Right ventricle myocardium superior (tissue), 1 donor: ENCODE results near the gene OSGIN1. TPM values are rescaled to one million over a fixed set of nuclear protein-coding genes. Genes with fewer than 3 reads are reported as not detected.

ENCODE experiments used
- ATAC-seq: fragments of 200-7000 bp; cut with Tn5 transposase; one replicate; pipeline ENCODE4 v1.9.1; 2020; ENCODE audit warnings: mild to moderate bottlenecking; ENCODE audit not compliant: poor library complexity
- DNase-seq: peaks from one replicate; pipeline ENCODE4 v3.0.0-alpha.2; 2020
- intact Hi-C: fragments of 100-400 bp; cut with DNase I; formaldehyde crosslinking; loops from one replicate; pipeline ENCODE4 v1.11.2; 2022
- total RNA-seq: library from RNA; stranded (reverse); fragmentation: NEBNext Ultra II Directional; extraction: Animal tissue kit (Norgen Biotek cat#: 25700); gene quantifications from one replicate; pipeline ENCODE4 v1.2.1, GENCODE V29; 2021
- donor health status: DM: no; HTN: yes; CAD: no; lungs with severe emphysema.

Gene OSGIN1
- total RNA-seq, 1 donor from 2014 or later, result 7.2 TPM

GRCh38 chr16:84007520-84007919 is 54.5 kb downstream of the OSGIN1 start:
- intact Hi-C loops, result no loop called here
- DNase-seq (no peak), ATAC-seq (no peak)

GRCh38 chr16:84007965-84008364 is 54.9 kb downstream of the OSGIN1 start:
- peak; percentile 36 for ATAC-seq

GRCh38 chr16:84009282-84009681 is 56.2 kb downstream of the OSGIN1 start:
- ATAC-seq (no peak), DNase-seq (peak; percentile 13)
- intact Hi-C loops, result no loop called here

More at GRCh38 chr16:84007965-84008364, 54.9 kb downstream of the OSGIN1 start:
- peak; percentile 38 for DNase-seq
- intact Hi-C loops, result no loop called here

GRCh38 chr16:84013787-84014569 is 60.9 kb downstream of the OSGIN1 start:
- DNase-seq, result peak; percentile 52
- intact Hi-C loops, result no loop called here
- peak; percentile 75 for ATAC-seq

GRCh38 chr16:84014570-84015327 is 61.7 kb downstream of the OSGIN1 start:
- intact Hi-C loops, result no loop called here
- DNase-seq, result no peak
- no peak for ATAC-seq

- ATAC-seq (no peak), DNase-seq (no peak)
- intact Hi-C loops, result no loop called here
Observed at GRCh38 chr16:84015399-84015798, 62.4 kb downstream of the OSGIN1 start.

Other genes with a start within 250 kb of the OSGIN1 start
- gene HSBP1, start 145.3 kb upstream of the OSGIN1 start, total RNA-seq, result 175 TPM
- 49.3 TPM for gene MLYCD, start 54.1 kb upstream of the OSGIN1 start, total RNA-seq
- 0.46 TPM for gene NECAB2, start 15.0 kb downstream of the OSGIN1 start, total RNA-seq
- gene SLC38A8, start 89.6 kb downstream of the OSGIN1 start, total RNA-seq, result 0.78 TPM
- gene MBTPS1, start 163.7 kb downstream of the OSGIN1 start, total RNA-seq, result 67.3 TPM
- 22.6 TPM for gene HSDL1, start 191.9 kb downstream of the OSGIN1 start, total RNA-seq
- not detected for gene DNAAF1, start 192.1 kb downstream of the OSGIN1 start, total RNA-seq
- 29.3 TPM for gene TAF1C, start 233.8 kb downstream of the OSGIN1 start, total RNA-seq
- 0.65 TPM for gene ADAD2, start 237.9 kb downstream of the OSGIN1 start, total RNA-seq